ENCODE measurements around the gene SLC4A2.

DNA sequence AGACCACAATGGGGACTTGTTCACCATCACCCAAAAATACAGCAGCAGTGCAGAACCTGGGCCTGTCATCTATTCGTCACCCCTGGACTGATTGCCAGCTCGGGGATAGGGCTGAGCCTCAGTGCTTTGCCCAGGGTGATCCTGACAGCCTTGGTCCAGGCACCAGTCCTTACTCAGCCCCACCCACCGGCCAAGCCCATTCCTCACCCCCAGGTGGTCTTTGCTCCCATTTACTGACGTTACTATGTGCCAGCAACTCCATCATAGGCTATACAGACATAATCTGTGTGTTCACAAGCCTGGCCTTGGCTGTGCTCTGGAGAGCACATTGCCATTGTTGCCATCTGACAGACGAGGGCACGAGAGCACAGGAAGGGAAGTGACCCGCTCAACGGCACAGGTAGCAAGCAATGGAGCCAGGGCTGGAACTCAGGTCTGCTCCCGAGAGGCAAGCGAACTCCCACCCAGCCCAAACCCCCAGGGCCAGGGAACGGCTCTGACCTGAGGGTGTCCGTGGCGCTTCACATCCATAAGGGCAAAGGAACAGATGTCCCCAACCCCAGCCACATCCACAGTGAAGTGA, 41.9 kb upstream of the SLC4A2 start:
- no peak for TF ChIP-seq TAF1 (IDR thresholded peaks at IDR 0.05; ENCODE audit: low read depth, low read length)
- no peak for TF ChIP-seq POLR2AphosphoS5 (IDR thresholded peaks at IDR 0.05; ENCODE audit: low read depth, low read length)
- TF ChIP-seq POLR2A (IDR thresholded peaks at IDR 0.05; ENCODE audit: low read depth, low read length), result no peak
